ENCODE results near the gene SFN. TPM values are rescaled to one million over a fixed set of nuclear protein-coding genes. Genes with fewer than 3 reads are reported as not detected.

The SFN gene
- total RNA-seq, 2 experiments from 2014 or later = 0.95 to 3.9 TPM

GRCh38 chr1:26824731-26825130 lies 38.2 kb upstream of the SFN start:
- no peaks in the 10 kb centered on the region for H4K20me1 ChIP-seq (ENCODE audit: insufficient read depth, low read length)
- no TSS peak for BruUV-seq (replicated peaks)
- no peaks in the 10 kb centered on the region for H3K9me3 ChIP-seq (ENCODE audit: low read length)
- no peak for DNase-seq (ENCODE audit: low spot score)
- H3K27ac ChIP-seq (ENCODE audit: low read depth, low read length, poor library complexity, severe bottlenecking) = no peak overlapping the region
- no peak overlapping the region for H3K4me2 ChIP-seq (ENCODE audit: low read length)
- TF ChIP-seq, protein P1, sequence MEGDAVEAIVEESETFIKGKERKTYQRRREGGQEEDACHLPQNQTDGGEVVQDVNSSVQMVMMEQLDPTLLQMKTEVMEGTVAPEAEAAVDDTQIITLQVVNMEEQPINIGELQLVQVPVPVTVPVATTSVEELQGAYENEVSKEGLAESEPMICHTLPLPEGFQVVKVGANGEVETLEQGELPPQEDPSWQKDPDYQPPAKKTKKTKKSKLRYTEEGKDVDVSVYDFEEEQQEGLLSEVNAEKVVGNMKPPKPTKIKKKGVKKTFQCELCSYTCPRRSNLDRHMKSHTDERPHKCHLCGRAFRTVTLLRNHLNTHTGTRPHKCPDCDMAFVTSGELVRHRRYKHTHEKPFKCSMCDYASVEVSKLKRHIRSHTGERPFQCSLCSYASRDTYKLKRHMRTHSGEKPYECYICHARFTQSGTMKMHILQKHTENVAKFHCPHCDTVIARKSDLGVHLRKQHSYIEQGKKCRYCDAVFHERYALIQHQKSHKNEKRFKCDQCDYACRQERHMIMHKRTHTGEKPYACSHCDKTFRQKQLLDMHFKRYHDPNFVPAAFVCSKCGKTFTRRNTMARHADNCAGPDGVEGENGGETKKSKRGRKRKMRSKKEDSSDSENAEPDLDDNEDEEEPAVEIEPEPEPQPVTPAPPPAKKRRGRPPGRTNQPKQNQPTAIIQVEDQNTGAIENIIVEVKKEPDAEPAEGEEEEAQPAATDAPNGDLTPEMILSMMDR (conservative IDR thresholded peaks at IDR 0.05; ENCODE audit: low read length) = no peak
- no peak for TF ChIP-seq EZH2phosphoT487 (IDR thresholded peaks at IDR 0.05; ENCODE audit: borderline replicate concordance, low read depth, low read length)
- CTCF ChIA-PET (ENCODE audit: unreplicated experiment) = no interaction called here
- H2AFZ ChIP-seq (ENCODE audit: low read length) = no peak overlapping the region
- POLR2A ChIA-PET = interaction anchor here (0.9 kb wide), 1 partner anchor 37 kb away, joined by 4 read pairs; no protein-coding TSS in a partner anchor
- no peaks in the 10 kb centered on the region for H3K36me3 ChIP-seq (ENCODE audit: insufficient read depth, low read length)
- H3K9me2 ChIP-seq (ENCODE audit: insufficient read depth, low read length) = no peaks in the 10 kb centered on the region
- no peak overlapping the region for H3K4me3 ChIP-seq (ENCODE audit: low read depth, low read length, poor library complexity, severe bottlenecking)
- H3K79me2 ChIP-seq (ENCODE audit: insufficient read depth, low read depth, low read length) = peaks cover 6% of the 10 kb centered on the region; the same call in 1 of the 2 replicates
- peaks cover 60% of the 10 kb centered on the region for H3K4me1 ChIP-seq (ENCODE audit: insufficient read depth, low read length, poor library complexity, severe bottlenecking)
- intact Hi-C loops (cut with micrococcal nuclease; ENCODE audit: unreplicated experiment) = loop anchor here (1.0 kb wide), 1 partner anchor 14 kb away; no protein-coding TSS in a partner anchor

GRCh38 chr1:26826261-26827105 lies 36.5 kb upstream of the SFN start, which contains the start of gene ZDHHC18:
Gene ZDHHC18, plus strand, starts transcription at chr1:26826688. Its CDS starts 117 bp downstream, at chr1:26826805.
- BruUV-seq (replicated peaks) = no TSS peak
- peaks cover 43% of the 10 kb centered on the region for H3K4me1 ChIP-seq (ENCODE audit: insufficient read depth, low read length, poor library complexity, severe bottlenecking)
- ChIA-PET POLR2A (no interaction called here), CTCF (ENCODE audit: unreplicated experiment) (no interaction called here)
- H3K4me2 ChIP-seq (ENCODE audit: low read length) = peak within 1 kb of the TSS; percentile 88
- no peaks in the 10 kb centered on the region for H3K9me3 ChIP-seq (ENCODE audit: low read length)
- H3K36me3 ChIP-seq (ENCODE audit: insufficient read depth, low read length) = no peaks in the 10 kb centered on the region
- DNase-seq (ENCODE audit: low spot score) = peak; percentile 78
- H4K20me1 ChIP-seq (ENCODE audit: insufficient read depth, low read length) = no peaks in the 10 kb centered on the region
- H3K4me3 ChIP-seq (ENCODE audit: low read depth, low read length, poor library complexity, severe bottlenecking) = peak within 1 kb of the TSS; percentile 71
- peaks cover 6% of the 10 kb centered on the region; the same call in 1 of the 2 replicates for H3K79me2 ChIP-seq (ENCODE audit: insufficient read depth, low read depth, low read length)
- H3K9me2 ChIP-seq (ENCODE audit: insufficient read depth, low read length) = no peaks in the 10 kb centered on the region
- TF ChIP-seq, protein P1 (conservative IDR thresholded peaks at IDR 0.05; ENCODE audit: low read length) = peak; percentile 59
- no peak for TF ChIP-seq EZH2phosphoT487 (IDR thresholded peaks at IDR 0.05; ENCODE audit: borderline replicate concordance, low read depth, low read length)
- intact Hi-C loops (cut with micrococcal nuclease; ENCODE audit: unreplicated experiment) = no loop called here
- peak within 1 kb of the TSS; percentile 98 for H2AFZ ChIP-seq (ENCODE audit: low read length)
- H3K27ac ChIP-seq (ENCODE audit: low read depth, low read length, poor library complexity, severe bottlenecking) = no peak within 1 kb of the TSS
